Lower lobe of right lung (tissue), 2 donors: ENCODE data around the gene TMEM220. TPM values are rescaled to one million over a fixed set of nuclear protein-coding genes. Genes with fewer than 3 reads are reported as not detected.
"Not testable (repeated sequence)": the region's sequence is repeated elsewhere in the genome, so short reads cannot be mapped to it uniquely, and the experiment has no call there.

ENCODE experiments used
- ATAC-seq, 2 donors: fragments of 200-7000 bp; cut with Tn5 transposase; one replicate each; pipeline ENCODE4 v1.9.1; 2020 to 2022; ENCODE audit warnings: mild to moderate bottlenecking in 2 of 2, moderate library complexity in 2 of 2
- DNase-seq: peaks from one replicate; pipeline ENCODE4 v3.0.0-alpha.2; 2020
- H3K27ac ChIP-seq: fragments of 200-600 bp; one replicate; pipeline ENCODE4 v1.8.0; 2022
- H3K27me3 ChIP-seq: fragments of 200-600 bp; one replicate; pipeline ENCODE4 v1.8.0; 2022; ENCODE audit warnings: low read depth
- H3K36me3 ChIP-seq: fragments of 200-600 bp; one replicate; pipeline ENCODE4 v1.8.0; 2022; ENCODE audit warnings: mild to moderate bottlenecking
- H3K4me1 ChIP-seq: fragments of 200-600 bp; one replicate; pipeline ENCODE4 v1.8.0; 2022
- H3K4me3 ChIP-seq: fragments of 200-600 bp; one replicate; pipeline ENCODE4 v1.8.0; 2022; ENCODE audit warnings: mild to moderate bottlenecking
- H3K9me3 ChIP-seq: fragments of 200-600 bp; one replicate; pipeline ENCODE4 v1.8.0; 2022
- intact Hi-C: fragments of 100-400 bp; cut with DNase I; formaldehyde crosslinking; loops from one replicate; pipeline ENCODE4 v1.11.0; 2022
- total RNA-seq: library from RNA; stranded (reverse); fragmentation: NEBNext Ultra II Directional; extraction: Animal tissue kit (Norgen Biotek cat#: 25700); gene quantifications from one replicate; pipeline ENCODE4 v1.2.1, GENCODE V29; 2021
- TF ChIP-seq, protein P1 (sequence below): fragments of 200-600 bp; IDR thresholded peaks from one replicate; pipeline ENCODE4 v1.8.0; 2022; ENCODE audit warnings: antibody characterized with exemption, mild to moderate bottlenecking
- donor health status: DM: no; HTN: yes; CAD: no; lungs with severe emphysema.

Gene TMEM220
- total RNA-seq, 1 donor from 2014 or later = 10.8 TPM

DNA sequence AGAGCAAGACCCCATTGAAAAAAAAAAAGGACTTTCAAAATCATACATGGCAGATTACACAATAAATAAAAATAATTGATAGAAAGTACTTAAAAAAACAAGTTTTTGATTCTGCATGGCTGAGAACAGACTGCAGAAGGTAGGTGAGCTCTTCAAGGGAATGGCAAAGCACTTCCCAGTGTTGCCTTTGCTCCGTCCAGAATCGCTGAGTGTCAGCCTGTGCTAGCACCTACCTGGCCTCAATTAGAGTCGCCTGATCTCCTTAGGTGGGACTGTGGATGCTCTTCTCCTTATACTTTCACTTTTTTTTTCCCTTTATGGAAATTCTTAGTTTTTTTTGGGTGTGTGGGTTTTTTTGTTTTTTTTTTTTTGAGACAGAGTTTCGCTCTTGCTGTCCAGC lies 6.0 kb upstream of the TMEM220 start:
- Histone ChIP-seq H3K4me1 (peaks cover 19% of the 10 kb centered on the region), H3K27me3 (no peaks in the 10 kb centered on the region), H3K27ac (no peak overlapping the region), H3K36me3 (no peaks in the 10 kb centered on the region), H3K4me3 (no peak overlapping the region), H3K9me3 (no peaks in the 10 kb centered on the region)
- TF ChIP-seq, protein P1, sequence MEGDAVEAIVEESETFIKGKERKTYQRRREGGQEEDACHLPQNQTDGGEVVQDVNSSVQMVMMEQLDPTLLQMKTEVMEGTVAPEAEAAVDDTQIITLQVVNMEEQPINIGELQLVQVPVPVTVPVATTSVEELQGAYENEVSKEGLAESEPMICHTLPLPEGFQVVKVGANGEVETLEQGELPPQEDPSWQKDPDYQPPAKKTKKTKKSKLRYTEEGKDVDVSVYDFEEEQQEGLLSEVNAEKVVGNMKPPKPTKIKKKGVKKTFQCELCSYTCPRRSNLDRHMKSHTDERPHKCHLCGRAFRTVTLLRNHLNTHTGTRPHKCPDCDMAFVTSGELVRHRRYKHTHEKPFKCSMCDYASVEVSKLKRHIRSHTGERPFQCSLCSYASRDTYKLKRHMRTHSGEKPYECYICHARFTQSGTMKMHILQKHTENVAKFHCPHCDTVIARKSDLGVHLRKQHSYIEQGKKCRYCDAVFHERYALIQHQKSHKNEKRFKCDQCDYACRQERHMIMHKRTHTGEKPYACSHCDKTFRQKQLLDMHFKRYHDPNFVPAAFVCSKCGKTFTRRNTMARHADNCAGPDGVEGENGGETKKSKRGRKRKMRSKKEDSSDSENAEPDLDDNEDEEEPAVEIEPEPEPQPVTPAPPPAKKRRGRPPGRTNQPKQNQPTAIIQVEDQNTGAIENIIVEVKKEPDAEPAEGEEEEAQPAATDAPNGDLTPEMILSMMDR = no peak
- ATAC-seq = no peak
- intact Hi-C loops = no loop called here
- no peak for DNase-seq

DNA sequence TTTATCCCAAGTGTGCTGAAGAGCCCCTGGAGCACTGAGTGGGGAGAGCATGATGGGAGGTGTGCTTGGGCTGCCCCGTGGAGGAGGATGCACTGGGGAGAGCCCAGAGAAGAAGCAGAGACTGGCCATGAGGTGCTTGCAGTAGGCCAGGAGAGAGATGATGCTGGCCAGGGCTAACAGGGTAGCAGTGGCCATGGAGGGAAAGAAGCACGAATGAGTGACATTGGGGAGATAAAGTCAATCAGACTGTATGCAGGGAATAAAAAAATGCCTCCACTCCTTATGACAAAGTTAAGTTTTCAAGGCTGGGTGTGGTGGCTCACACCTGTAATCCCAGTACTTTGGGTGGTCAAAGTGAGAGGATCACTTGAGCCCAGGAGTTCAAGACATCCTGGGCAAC lies 5.4 kb upstream of the TMEM220 start:
- Histone ChIP-seq H3K4me1 (peaks cover 19% of the 10 kb centered on the region), H3K27me3 (no peaks in the 10 kb centered on the region), H3K9me3 (no peaks in the 10 kb centered on the region), H3K27ac (no peak overlapping the region), H3K36me3 (no peaks in the 10 kb centered on the region), H3K4me3 (no peak overlapping the region)
- DNase-seq (no peak), ATAC-seq (no peak)
- intact Hi-C loops = no loop called here
- TF ChIP-seq, protein P1 = no peak

DNA sequence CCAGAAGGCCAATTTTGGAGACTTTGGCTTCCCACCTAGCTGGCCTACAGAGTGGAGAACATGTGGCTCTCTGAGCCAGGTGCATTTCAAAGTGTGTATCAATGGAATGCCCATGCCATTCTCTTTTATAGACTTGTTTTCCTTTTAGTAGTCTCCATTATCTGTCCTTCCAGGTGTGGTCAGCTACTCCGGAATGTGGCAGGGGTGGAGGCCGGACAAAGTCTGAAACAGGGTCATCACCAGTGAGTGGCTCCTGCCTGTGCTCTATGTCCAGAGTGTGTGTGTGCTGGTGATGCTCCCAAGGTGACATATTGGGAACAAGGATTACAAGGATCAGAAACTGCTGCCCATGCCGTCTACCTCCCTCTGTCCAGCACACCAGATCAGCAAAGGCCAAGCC lies 3.8 kb upstream of the TMEM220 start:
- Histone ChIP-seq H3K4me1 (peaks cover 25% of the 10 kb centered on the region), H3K9me3 (no peaks in the 10 kb centered on the region), H3K27me3 (no peaks in the 10 kb centered on the region), H3K27ac (no peak overlapping the region), H3K4me3 (no peak overlapping the region), H3K36me3 (no peaks in the 10 kb centered on the region)
- DNase-seq = no peak
- intact Hi-C loops = no loop called here
- ATAC-seq = no peak
- TF ChIP-seq, protein P1 = no peak

DNA sequence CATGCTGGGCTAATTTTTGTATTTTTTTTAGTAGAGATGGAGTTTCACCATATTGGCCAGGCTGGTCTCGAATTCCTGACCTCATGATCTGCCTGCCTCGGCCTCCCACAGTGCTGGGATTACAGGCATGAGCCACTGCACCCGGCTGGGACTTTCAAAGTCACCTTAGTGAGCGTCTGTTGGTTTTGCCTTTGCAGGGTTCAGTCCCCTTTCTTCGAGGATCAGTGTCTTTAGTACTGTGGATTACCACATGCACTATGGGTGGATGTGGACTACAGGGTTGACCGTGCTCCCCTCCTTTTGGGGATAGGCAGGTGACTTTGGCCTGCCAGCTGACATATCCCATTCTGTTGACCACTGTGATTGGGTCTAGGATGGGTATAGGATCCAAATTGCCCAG lies 2.3 kb upstream of the TMEM220 start:
- H3K4me3 ChIP-seq, ATAC-seq, intact Hi-C loops, H3K27me3 ChIP-seq, DNase-seq, H3K36me3 ChIP-seq, H3K27ac ChIP-seq, H3K9me3 ChIP-seq: not testable (repeated sequence)
- H3K4me1 ChIP-seq = peaks cover 12% of the 10 kb centered on the region

DNA sequence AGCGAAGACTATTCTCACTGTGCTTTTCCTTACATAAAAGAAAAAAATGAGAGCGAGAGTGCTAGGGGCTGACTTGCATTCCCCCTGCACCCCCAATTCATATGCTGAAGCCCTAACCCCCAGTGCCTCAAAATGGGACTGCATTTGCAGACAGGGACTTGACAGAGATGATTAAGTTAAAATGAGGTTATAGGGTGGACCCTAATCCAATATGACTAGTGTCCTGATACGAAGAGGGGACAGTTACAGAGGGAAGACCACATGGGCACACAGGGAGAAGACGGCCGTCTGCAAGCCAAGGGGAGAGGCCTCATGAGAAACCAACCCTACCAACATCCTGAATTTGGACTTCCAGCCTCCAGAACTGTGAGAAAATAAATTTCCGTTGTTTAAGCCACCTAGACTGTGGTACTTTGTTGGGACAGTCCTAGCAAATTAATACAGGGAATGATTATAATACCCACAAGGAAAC lies 1.6 kb upstream of the TMEM220 start:
- intact Hi-C loops = no loop called here
- peaks cover 7% of the 10 kb centered on the region for H3K4me1 ChIP-seq
- no peaks in the 10 kb centered on the region for H3K9me3 ChIP-seq
- DNase-seq = no peak
- H3K27me3 ChIP-seq = no peaks in the 10 kb centered on the region
- no peak overlapping the region for H3K27ac ChIP-seq
- no peak for ATAC-seq
- H3K36me3 ChIP-seq = no peaks in the 10 kb centered on the region
- TF ChIP-seq, protein P1 = no peak
- no peak overlapping the region for H3K4me3 ChIP-seq

DNA sequence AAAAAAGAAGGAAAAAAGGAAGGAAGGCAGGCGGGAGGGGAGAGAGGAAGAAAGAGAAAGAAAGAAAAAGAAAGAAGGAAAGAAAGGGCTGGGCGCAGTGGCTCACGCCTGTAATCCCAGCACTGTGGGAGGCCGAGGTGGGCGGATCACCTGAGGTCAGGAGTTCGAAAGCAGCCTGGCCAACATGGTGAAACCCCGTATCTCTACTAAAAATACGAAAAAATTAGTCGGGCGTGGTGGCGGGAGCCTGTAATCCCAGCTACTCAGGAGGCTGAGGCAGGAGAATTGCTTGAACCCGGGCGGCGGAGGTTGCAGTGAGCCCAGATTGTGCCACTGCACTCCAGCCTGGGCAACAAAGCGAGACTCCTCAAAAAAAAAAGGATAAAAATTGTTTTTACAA lies 424 bp upstream of the TMEM220 start:
- H3K36me3 ChIP-seq, H3K27me3 ChIP-seq, H3K9me3 ChIP-seq, H3K4me1 ChIP-seq, intact Hi-C loops, DNase-seq: not testable (repeated sequence)
- ATAC-seq = peak in 1 of 2 donors; percentile 10
- Histone ChIP-seq H3K4me3 (peak overlapping the region; percentile 77), H3K27ac (peak overlapping the region; percentile 93)
